ENCODE measurements around the gene TRIP4. TPM values are rescaled to one million over a fixed set of nuclear protein-coding genes. Genes with fewer than 3 reads are reported as not detected.
"Not testable (repeated sequence)": the region's sequence is repeated elsewhere in the genome, so short reads cannot be mapped to it uniquely, and the experiment has no call there.

The TRIP4 gene
- total RNA-seq, 1 experiment from 2014 or later: 8.3 TPM

GRCh38 chr15:64361259-64361658, 26.4 kb upstream of the TRIP4 start:
- no peak for DNase-seq
- Histone ChIP-seq H3K27me3 (ENCODE audit: control insufficient read depth, insufficient read depth, low read length) (no peaks in the 10 kb centered on the region), H3K4me3 (ENCODE audit: insufficient read depth, low read depth, low read length) (no peak overlapping the region), H3K36me3 (replicated peaks; ENCODE audit: control insufficient read depth, insufficient read depth, low read length) (no peaks in the 10 kb centered on the region)

- Histone ChIP-seq H3K4me3 (ENCODE audit: insufficient read depth, low read depth, low read length) (no peak overlapping the region), H3K27me3 (ENCODE audit: control insufficient read depth, insufficient read depth, low read length) (no peaks in the 10 kb centered on the region), H3K36me3 (replicated peaks; ENCODE audit: control insufficient read depth, insufficient read depth, low read length) (no peaks in the 10 kb centered on the region)
- DNase-seq: no peak
Observed at GRCh38 chr15:64369078-64369607, 18.5 kb upstream of the TRIP4 start.

- not testable (repeated sequence) for DNase-seq; H3K36me3 ChIP-seq (replicated peaks; ENCODE audit: control insufficient read depth, insufficient read depth, low read length); H3K27me3 ChIP-seq (ENCODE audit: control insufficient read depth, insufficient read depth, low read length); H3K4me3 ChIP-seq (ENCODE audit: insufficient read depth, low read depth, low read length)
Observed at GRCh38 chr15:64371383-64371782, 16.3 kb upstream of the TRIP4 start.

- Histone ChIP-seq H3K36me3 (replicated peaks; ENCODE audit: control insufficient read depth, insufficient read depth, low read length) (no peaks in the 10 kb centered on the region; the same call in 1 of the 2 replicates), H3K27me3 (ENCODE audit: control insufficient read depth, insufficient read depth, low read length) (no peaks in the 10 kb centered on the region), H3K4me3 (ENCODE audit: insufficient read depth, low read depth, low read length) (no peak overlapping the region)
- no peak for DNase-seq
Observed at GRCh38 chr15:64373360-64373759, 14.3 kb upstream of the TRIP4 start.

GRCh38 chr15:64379216-64379960, 8.2 kb upstream of the TRIP4 start:
- H3K4me3 ChIP-seq (ENCODE audit: insufficient read depth, low read depth, low read length): no peak overlapping the region

GRCh38 chr15:64380130-64380870, 7.3 kb upstream of the TRIP4 start:
- peak; percentile 50 for DNase-seq
- not testable (repeated sequence) for H3K36me3 ChIP-seq (replicated peaks; ENCODE audit: control insufficient read depth, insufficient read depth, low read length); H3K27me3 ChIP-seq (ENCODE audit: control insufficient read depth, insufficient read depth, low read length)
- peak overlapping the region; percentile 53 for H3K4me3 ChIP-seq (ENCODE audit: insufficient read depth, low read depth, low read length)

More at GRCh38 chr15:64379216-64379960, 8.2 kb upstream of the TRIP4 start:
- peak; percentile 19 for DNase-seq
- Histone ChIP-seq H3K36me3 (replicated peaks; ENCODE audit: control insufficient read depth, insufficient read depth, low read length) (no peaks in the 10 kb centered on the region; the same call in 1 of the 2 replicates), H3K27me3 (ENCODE audit: control insufficient read depth, insufficient read depth, low read length) (peaks cover 6% of the 10 kb centered on the region; the same call in 1 of the 2 replicates)

- H3K36me3 ChIP-seq (replicated peaks; ENCODE audit: control insufficient read depth, insufficient read depth, low read length): no peaks in the 10 kb centered on the region; the same call in 1 of the 2 replicates
- DNase-seq: peak; percentile 93
- H3K27me3 ChIP-seq (ENCODE audit: control insufficient read depth, insufficient read depth, low read length): peaks cover 6% of the 10 kb centered on the region
- peak within 1 kb of the TSS; percentile 53 for H3K4me3 ChIP-seq (ENCODE audit: insufficient read depth, low read depth, low read length)
Observed at GRCh38 chr15:64381000-64381751, 6.5 kb upstream of the TRIP4 start, which contains the start of gene PCLAF. Gene PCLAF, minus strand, starts transcription at chr15:64381441. Its CDS starts 70 bp downstream, at chr15:64381371.

GRCh38 chr15:64383760-64384159, 3.9 kb upstream of the TRIP4 start:
- Histone ChIP-seq H3K4me3 (ENCODE audit: insufficient read depth, low read depth, low read length) (no peak overlapping the region), H3K36me3 (replicated peaks; ENCODE audit: control insufficient read depth, insufficient read depth, low read length) (no peaks in the 10 kb centered on the region), H3K27me3 (ENCODE audit: control insufficient read depth, insufficient read depth, low read length) (peaks cover 6% of the 10 kb centered on the region)
- no peak for DNase-seq

- DNase-seq: no peak
- no peaks in the 10 kb centered on the region for H3K36me3 ChIP-seq (replicated peaks; ENCODE audit: control insufficient read depth, insufficient read depth, low read length)
- H3K4me3 ChIP-seq (ENCODE audit: insufficient read depth, low read depth, low read length): no peak overlapping the region
- H3K27me3 ChIP-seq (ENCODE audit: control insufficient read depth, insufficient read depth, low read length): peaks cover 2% of the 10 kb centered on the region
Observed at GRCh38 chr15:64386291-64386690, 1.3 kb upstream of the TRIP4 start.

GRCh38 chr15:64389036-64389435, 1.4 kb downstream of the TRIP4 start:
- Histone ChIP-seq H3K36me3 (replicated peaks; ENCODE audit: control insufficient read depth, insufficient read depth, low read length) (no peaks in the 10 kb centered on the region), H3K4me3 (ENCODE audit: insufficient read depth, low read depth, low read length) (no peak overlapping the region), H3K27me3 (ENCODE audit: control insufficient read depth, insufficient read depth, low read length) (no peaks in the 10 kb centered on the region; the same call in 1 of the 2 replicates)
- DNase-seq: no peak

GRCh38 chr15:64392471-64392870, 4.8 kb downstream of the TRIP4 start:
- DNase-seq; H3K27me3 ChIP-seq (ENCODE audit: control insufficient read depth, insufficient read depth, low read length); H3K36me3 ChIP-seq (replicated peaks; ENCODE audit: control insufficient read depth, insufficient read depth, low read length); H3K4me3 ChIP-seq (ENCODE audit: insufficient read depth, low read depth, low read length): not testable (repeated sequence)

- H3K36me3 ChIP-seq (replicated peaks; ENCODE audit: control insufficient read depth, insufficient read depth, low read length): peaks cover 4% of the 10 kb centered on the region
- no peak for DNase-seq
- no peaks in the 10 kb centered on the region for H3K27me3 ChIP-seq (ENCODE audit: control insufficient read depth, insufficient read depth, low read length)
- no peak overlapping the region for H3K4me3 ChIP-seq (ENCODE audit: insufficient read depth, low read depth, low read length)
Observed at GRCh38 chr15:64396789-64397188, 9.2 kb downstream of the TRIP4 start.

- Histone ChIP-seq H3K4me3 (ENCODE audit: insufficient read depth, low read depth, low read length) (no peak overlapping the region), H3K27me3 (ENCODE audit: control insufficient read depth, insufficient read depth, low read length) (no peaks in the 10 kb centered on the region), H3K36me3 (replicated peaks; ENCODE audit: control insufficient read depth, insufficient read depth, low read length) (peaks cover 4% of the 10 kb centered on the region)
- no peak for DNase-seq
Observed at GRCh38 chr15:64398575-64398974, 10.9 kb downstream of the TRIP4 start.

- Histone ChIP-seq H3K27me3 (ENCODE audit: control insufficient read depth, insufficient read depth, low read length) (no peaks in the 10 kb centered on the region), H3K4me3 (ENCODE audit: insufficient read depth, low read depth, low read length) (no peak overlapping the region), H3K36me3 (replicated peaks; ENCODE audit: control insufficient read depth, insufficient read depth, low read length) (peaks cover 2% of the 10 kb centered on the region)
- no peak for DNase-seq
Observed at GRCh38 chr15:64400583-64400982, 12.9 kb downstream of the TRIP4 start.
